Right forelimb (tissue), 1 donor: ENCODE data around the gene FAM24B.
"Not testable (repeated sequence)": the region's sequence is repeated elsewhere in the genome, so short reads cannot be mapped to it uniquely, and the experiment has no call there.

Experiments
- DNase-seq: peaks from one replicate; pipeline ENCODE4 v3.0.0-alpha.2; 2018

FAM24B gene

GRCh38 chr10:122858042-122858441, 21.3 kb downstream of the FAM24B start:
- not testable (repeated sequence) for DNase-seq

- no peak for DNase-seq
Observed at GRCh38 chr10:122856902-122857301, 22.5 kb downstream of the FAM24B start.

GRCh38 chr10:122855745-122856144, 23.6 kb downstream of the FAM24B start:
- no peak for DNase-seq

- no peak for DNase-seq
Observed at GRCh38 chr10:122854648-122855047, 24.7 kb downstream of the FAM24B start.

- DNase-seq: no peak
Observed at GRCh38 chr10:122853665-122854313, 25.6 kb downstream of the FAM24B start.

GRCh38 chr10:122852261-122852660, 27.1 kb downstream of the FAM24B start:
- no peak for DNase-seq

GRCh38 chr10:122850705-122851640, 28.4 kb downstream of the FAM24B start:
- DNase-seq: no peak

- no peak for DNase-seq
Observed at GRCh38 chr10:122849900-122850605, 29.3 kb downstream of the FAM24B start.

- no peak for DNase-seq
Observed at GRCh38 chr10:122849090-122849489, 30.3 kb downstream of the FAM24B start.

- no peak for DNase-seq
Observed at GRCh38 chr10:122847782-122848604, 31.4 kb downstream of the FAM24B start.

- no peak for DNase-seq
Observed at GRCh38 chr10:122845783-122846332, 33.5 kb downstream of the FAM24B start, which contains the start of gene CUZD1. Gene CUZD1, minus strand, starts transcription at chr10:122845857. Its CDS starts 14 bp downstream, at chr10:122845843.

- DNase-seq: no peak
Observed at GRCh38 chr10:122844146-122844545, 35.2 kb downstream of the FAM24B start.

- no peak for DNase-seq
Observed at GRCh38 chr10:122841569-122841968, 37.8 kb downstream of the FAM24B start.

- no peak for DNase-seq
Observed at GRCh38 chr10:122839505-122839904, 39.9 kb downstream of the FAM24B start.

GRCh38 chr10:122838880-122839279, 40.5 kb downstream of the FAM24B start:
- DNase-seq: no peak

- no peak for DNase-seq
Observed at GRCh38 chr10:122835908-122836307, 43.5 kb downstream of the FAM24B start.

GRCh38 chr10:122830965-122831353, 48.4 kb downstream of the FAM24B start:
- DNase-seq: no peak

- DNase-seq: no peak
Observed at GRCh38 chr10:122830273-122830964, 49.0 kb downstream of the FAM24B start.

GRCh38 chr10:122829454-122829853, 49.9 kb downstream of the FAM24B start:
- no peak for DNase-seq

GRCh38 chr10:122828716-122829255, 50.6 kb downstream of the FAM24B start:
- DNase-seq: no peak

GRCh38 chr10:122827302-122827701, 52.1 kb downstream of the FAM24B start:
- no peak for DNase-seq
